DMS153 treated with DMSO at 0.1 percent for 48 hours (cell line): ENCODE measurements around the gene TNFRSF13B.
"Not testable (repeated sequence)": the region's sequence is repeated elsewhere in the genome, so short reads cannot be mapped to it uniquely, and the experiment has no call there.

ENCODE experiments used
- DNase-seq: peaks from one replicate; lab custom pipeline; 2025; ENCODE audit not compliant: unreplicated experiment; lab: John Stamatoyannopoulos, UW

Gene TNFRSF13B

GRCh38 chr17:17007891-17008290 is 36.0 kb upstream of the TNFRSF13B start:
- not testable (repeated sequence) for DNase-seq

GRCh38 chr17:17004997-17005614 is 33.2 kb upstream of the TNFRSF13B start:
- not testable (repeated sequence) for DNase-seq

- no peak for DNase-seq
Observed at GRCh38 chr17:17004251-17004996, 32.5 kb upstream of the TNFRSF13B start.

GRCh38 chr17:17002731-17003715 is 31.1 kb upstream of the TNFRSF13B start:
- DNase-seq, result not testable (repeated sequence)

- DNase-seq, result peak; percentile 6
Observed at GRCh38 chr17:17001874-17002520, 30.1 kb upstream of the TNFRSF13B start.

- DNase-seq, result no peak
Observed at GRCh38 chr17:17001076-17001777, 29.3 kb upstream of the TNFRSF13B start.

GRCh38 chr17:16999931-17000625 is 28.2 kb upstream of the TNFRSF13B start:
- no peak for DNase-seq

- no peak for DNase-seq
Observed at GRCh38 chr17:16997514-16998429, 25.9 kb upstream of the TNFRSF13B start.

- not testable (repeated sequence) for DNase-seq
Observed at GRCh38 chr17:16996726-16997125, 24.8 kb upstream of the TNFRSF13B start.

- DNase-seq, result no peak
Observed at GRCh38 chr17:16995930-16996329, 24.0 kb upstream of the TNFRSF13B start.

- no peak for DNase-seq
Observed at GRCh38 chr17:16994631-16995030, 22.7 kb upstream of the TNFRSF13B start.

GRCh38 chr17:16991349-16992009 is 19.6 kb upstream of the TNFRSF13B start:
- no peak for DNase-seq

GRCh38 chr17:16989953-16990860 is 18.3 kb upstream of the TNFRSF13B start:
- no peak for DNase-seq

GRCh38 chr17:16989230-16989952 is 17.5 kb upstream of the TNFRSF13B start:
- no peak for DNase-seq

GRCh38 chr17:16988749-16989229 is 16.9 kb upstream of the TNFRSF13B start:
- DNase-seq, result no peak
